ENCODE results near the gene TLCD3A. TPM values are rescaled to one million over a fixed set of nuclear protein-coding genes. Genes with fewer than 3 reads are reported as not detected.

The TLCD3A gene
- total and polyA plus RNA-seq, 2 donors (not counting 1 experiment from before 2014, with no cell fraction given) = 2.0 to 2.4 TPM

DNA sequence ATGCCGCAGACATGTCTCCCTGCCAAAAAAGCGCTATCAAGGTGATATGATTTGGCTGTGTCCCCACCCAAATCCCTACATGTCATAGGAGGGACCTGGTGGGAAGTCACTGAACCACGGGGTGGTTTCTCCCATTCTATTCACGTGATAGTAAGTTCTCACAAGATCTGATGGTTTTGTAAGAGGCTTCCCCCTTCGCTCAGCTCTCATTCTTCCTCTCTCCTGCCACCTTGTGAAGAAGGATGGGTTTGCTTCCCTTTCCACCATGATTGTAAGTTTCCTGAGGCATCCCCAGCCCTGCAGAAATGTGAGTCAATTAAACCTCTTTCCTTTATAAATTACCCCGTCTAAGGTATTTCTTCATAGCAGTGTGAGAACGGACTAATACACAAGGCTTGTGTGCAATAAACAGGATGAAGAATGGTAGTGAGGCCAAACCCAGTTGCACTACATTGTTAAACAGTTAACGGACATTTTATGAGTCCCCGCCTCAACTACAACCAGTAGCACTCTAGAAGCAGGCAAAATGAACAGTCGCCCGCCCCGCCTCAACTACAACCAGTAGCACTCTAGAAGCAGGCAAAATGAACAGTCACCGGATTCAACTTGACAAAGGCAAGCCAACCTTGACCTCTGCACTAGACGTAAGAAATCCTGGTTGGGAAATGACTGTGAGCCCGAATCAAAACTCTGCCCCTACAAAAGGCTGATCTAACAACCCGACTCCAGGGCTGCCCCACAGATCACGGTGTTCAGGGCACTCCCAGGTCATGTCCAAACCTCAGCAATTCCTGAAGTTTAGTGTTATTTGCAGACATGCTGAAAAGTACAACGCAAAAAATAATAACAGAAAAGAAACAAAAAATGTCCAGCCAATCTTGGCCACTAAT lies 44.1 kb upstream of the TLCD3A start:
- Histone ChIP-seq H3K27me3 (replicated peaks in 1 of 4; ENCODE audit: control extremely low read depth in 1 of 4, control insufficient read depth in 3 of 4, insufficient read depth in 4 of 4, low read length in 3 of 4) (no peaks in the 10 kb centered on the region), H2AFZ (ENCODE audit: insufficient read depth, low read depth, low read length, poor library complexity, severe bottlenecking) (no peak overlapping the region), H3K4me1 (ENCODE audit: control insufficient read depth in 2 of 2, insufficient read depth in 2 of 2, low read length in 2 of 2) (peaks cover 0 to 3% of the 10 kb centered on the region in 2 donors), H3K4me2 (replicated peaks; ENCODE audit: low read depth, low read length, poor library complexity, severe bottlenecking) (no peak overlapping the region), H3K9ac (ENCODE audit: low read length) (no peak overlapping the region), H3K36me3 (replicated peaks in 1 of 2; ENCODE audit: control extremely low read depth in 1 of 2, control insufficient read depth in 1 of 2, extremely low read depth in 1 of 2, insufficient read depth in 2 of 2, low read length in 1 of 2) (peaks cover 4 to 51% of the 10 kb centered on the region in 2 experiments), H4K20me1 (ENCODE audit: control insufficient read depth, insufficient read depth, low read length, poor library complexity, severe bottlenecking) (no peaks in the 10 kb centered on the region), H3K4me3 (ENCODE audit: control extremely low read depth in 1 of 5, extremely low read depth in 1 of 5, insufficient read depth in 1 of 5, low read depth in 2 of 5, low read length in 4 of 5) (no peak overlapping the region), H3K27ac (ENCODE audit: low read length in 2 of 2) (no peak overlapping the region), H3K9me3 (ENCODE audit: control extremely low read depth in 1 of 3, control insufficient read depth in 2 of 3, insufficient read depth in 1 of 3, low read length in 2 of 3) (no peaks in the 10 kb centered on the region), H3K79me2 (ENCODE audit: control insufficient read depth, insufficient read depth, low read length) (peaks cover 4% of the 10 kb centered on the region)
- ChIA-PET POLR2A (interaction anchor here (0.7 kb wide), 1 partner anchor 19 kb away, joined by 3 read pairs; no protein-coding TSS in a partner anchor), CTCF (interaction anchor here (0.6 to 2.5 kb wide), 8 partner anchors 10 to 276 kb away, joined by 3 to 13 read pairs (median 3); no protein-coding TSS in a partner anchor)
- TF ChIP-seq EZH2 (IDR thresholded peaks at IDR 0.05; ENCODE audit: borderline replicate concordance, insufficient read depth, low read depth, low read length, poor library complexity, severe bottlenecking) = no peak
- TF ChIP-seq, protein P1, sequence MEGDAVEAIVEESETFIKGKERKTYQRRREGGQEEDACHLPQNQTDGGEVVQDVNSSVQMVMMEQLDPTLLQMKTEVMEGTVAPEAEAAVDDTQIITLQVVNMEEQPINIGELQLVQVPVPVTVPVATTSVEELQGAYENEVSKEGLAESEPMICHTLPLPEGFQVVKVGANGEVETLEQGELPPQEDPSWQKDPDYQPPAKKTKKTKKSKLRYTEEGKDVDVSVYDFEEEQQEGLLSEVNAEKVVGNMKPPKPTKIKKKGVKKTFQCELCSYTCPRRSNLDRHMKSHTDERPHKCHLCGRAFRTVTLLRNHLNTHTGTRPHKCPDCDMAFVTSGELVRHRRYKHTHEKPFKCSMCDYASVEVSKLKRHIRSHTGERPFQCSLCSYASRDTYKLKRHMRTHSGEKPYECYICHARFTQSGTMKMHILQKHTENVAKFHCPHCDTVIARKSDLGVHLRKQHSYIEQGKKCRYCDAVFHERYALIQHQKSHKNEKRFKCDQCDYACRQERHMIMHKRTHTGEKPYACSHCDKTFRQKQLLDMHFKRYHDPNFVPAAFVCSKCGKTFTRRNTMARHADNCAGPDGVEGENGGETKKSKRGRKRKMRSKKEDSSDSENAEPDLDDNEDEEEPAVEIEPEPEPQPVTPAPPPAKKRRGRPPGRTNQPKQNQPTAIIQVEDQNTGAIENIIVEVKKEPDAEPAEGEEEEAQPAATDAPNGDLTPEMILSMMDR (IDR thresholded peaks at IDR 0.05) = no peak
- H3K27me3 Mint-ChIP-seq = no peaks in the 10 kb centered on the region
- H3K9me3 Mint-ChIP-seq (ENCODE audit: insufficient read depth) = no peaks in the 10 kb centered on the region
- intact Hi-C loops (cut with micrococcal nuclease) = no loop called here
- peak; percentile 28 for DNase-seq
- H3K4me3 Mint-ChIP-seq = no peak overlapping the region
- WGBS (ENCODE audit: insufficient coverage) = 100% methylated on average over 12 of the region's 18 CpGs
- ATAC-seq (ENCODE audit: low read depth) = no peak
- peaks cover 3% of the 10 kb centered on the region for H3K4me1 Mint-ChIP-seq
- no peak overlapping the region for H3K27ac Mint-ChIP-seq

All from B cell (primary cell).